PC-3 (cell line): ENCODE measurements around the gene PRSS48.

Experiments used
- CTCF ChIP-seq: fragments of 300-600 bp; sonication (generic); conservative IDR thresholded peaks from 2 replicates; pipeline ENCODE4 v1.5.1; 2017; ENCODE audit warnings: antibody characterized with exemption, low read depth, mild to moderate bottlenecking, low read length
- EZH2 ChIP-seq: fragments of 300-600 bp; sonication (generic); IDR thresholded peaks from one replicate; pipeline ENCODE4 v1.6.1; 2017; ENCODE audit warnings: antibody characterized with exemption, mild to moderate bottlenecking, low read length; ENCODE audit not compliant: unreplicated experiment

GRCh38 chr4:151331276-151332042 lies 54.5 kb downstream of the PRSS48 start:
- no peak for TF ChIP-seq CTCF
- no peak for TF ChIP-seq EZH2
